Fibroblast of the aortic adventitia (primary cell): ENCODE results near the gene UTP3. TPM values are rescaled to one million over a fixed set of nuclear protein-coding genes. Genes with fewer than 3 reads are reported as not detected.
A peak's percentile ranks its signal among the peaks of the same experiment; 100 is the strongest.
"Not testable (repeated sequence)": the region's sequence is repeated elsewhere in the genome, so short reads cannot be mapped to it uniquely, and the experiment has no call there.

ENCODE experiments used
- DNase-seq: peaks from one replicate; pipeline ENCODE4 v3.0.0-alpha.2; 2010; ENCODE audit warnings: low read depth
- H3K4me3 ChIP-seq: 2 replicates; pipeline ENCODE4 v1.5.1; 2011; ENCODE audit warnings: low read depth, mild to moderate bottlenecking, control low read depth, low read length, moderate library complexity
- CTCF ChIP-seq: IDR thresholded peaks from 2 replicates; pipeline ENCODE4 v1.5.1; 2011; ENCODE audit warnings: mild to moderate bottlenecking, low read length, control low read depth, inconsistent platforms; ENCODE audit not compliant: insufficient read depth
- small RNA-seq: library from RNA; depleted of rRNA; stranded (forward); fragments of <200 nt; gene quantifications from one replicate; pipeline ENCODE3, GENCODE V24; 2012
- total RNA-seq: library from RNA; depleted of rRNA; stranded (reverse); fragments of >200 nt; gene quantifications from 2 replicates; pipeline ENCODE4 v1.2.3, GENCODE V29; 2012; ENCODE audit warnings: low replicate concordance

The UTP3 gene
- total RNA-seq, 1 donor = 22.5 TPM

- TF ChIP-seq CTCF = no peak
- H3K4me3 ChIP-seq = peak overlapping the region; percentile 48
- peak; percentile 63 for DNase-seq
Measured at GRCh38 chr4:70734168-70734954, 46.0 kb downstream of the UTP3 start.

- no peak for TF ChIP-seq CTCF
- H3K4me3 ChIP-seq = peak overlapping the region; percentile 48
- DNase-seq = no peak
Measured at GRCh38 chr4:70734971-70735370, 46.6 kb downstream of the UTP3 start.

- H3K4me3 ChIP-seq = not testable (repeated sequence)
- TF ChIP-seq CTCF = peak; percentile 21
- DNase-seq = peak; percentile 68
Measured at GRCh38 chr4:70735915-70736314, 47.6 kb downstream of the UTP3 start.

- TF ChIP-seq CTCF = no peak
- DNase-seq = no peak
- no peak overlapping the region for H3K4me3 ChIP-seq
Measured at GRCh38 chr4:70737006-70737405, 48.7 kb downstream of the UTP3 start.

- TF ChIP-seq CTCF = no peak
- DNase-seq = no peak
- no peak overlapping the region for H3K4me3 ChIP-seq
Measured at GRCh38 chr4:70737409-70737808, 49.1 kb downstream of the UTP3 start.

- H3K4me3 ChIP-seq = no peak overlapping the region
- no peak for TF ChIP-seq CTCF
- no peak for DNase-seq
Measured at GRCh38 chr4:70739496-70740337, 51.4 kb downstream of the UTP3 start.

Small RNA genes within 50 kb of the gene (small RNA-seq; reads per million reads assigned to genes)
- 0.45 reads per million for gene RNU6-520P
- gene RNU6-784P = 0.25 reads per million

Other genes starting within 250 kb of the UTP3 start
- gene MUC7, start 216.3 kb upstream of the UTP3 start, total RNA-seq = not detected in 2 replicates
- gene AMTN, start 170.0 kb upstream of the UTP3 start, total RNA-seq = not detected in 2 replicates
- gene AMBN, start 96.3 kb upstream of the UTP3 start, total RNA-seq = not detected in 2 replicates
- 0.18 TPM in 1 of 2 replicates, not detected in the other for gene ENAM, start 59.8 kb upstream of the UTP3 start, total RNA-seq
- gene JCHAIN, start 22.0 kb upstream of the UTP3 start, total RNA-seq = 0.99 and 18.2 TPM in 2 replicates
- 64.8 and 116 TPM in 2 replicates for gene RUFY3, start 33.4 kb downstream of the UTP3 start, total RNA-seq
- 73.1 and 75.3 TPM in 2 replicates for gene GRSF1, start 151.4 kb downstream of the UTP3 start, total RNA-seq
- gene MOB1B, start 213.8 kb downstream of the UTP3 start, total RNA-seq = 7.4 and 11.8 TPM in 2 replicates